Measurements from ENCODE around the gene SIGLEC15. TPM values are rescaled to one million over a fixed set of nuclear protein-coding genes. Genes with fewer than 3 reads are reported as not detected.

SIGLEC15 gene
- total and polyA plus RNA-seq, 2 experiments from 2014 or later: 0.30 to 1.5 TPM

DNA sequence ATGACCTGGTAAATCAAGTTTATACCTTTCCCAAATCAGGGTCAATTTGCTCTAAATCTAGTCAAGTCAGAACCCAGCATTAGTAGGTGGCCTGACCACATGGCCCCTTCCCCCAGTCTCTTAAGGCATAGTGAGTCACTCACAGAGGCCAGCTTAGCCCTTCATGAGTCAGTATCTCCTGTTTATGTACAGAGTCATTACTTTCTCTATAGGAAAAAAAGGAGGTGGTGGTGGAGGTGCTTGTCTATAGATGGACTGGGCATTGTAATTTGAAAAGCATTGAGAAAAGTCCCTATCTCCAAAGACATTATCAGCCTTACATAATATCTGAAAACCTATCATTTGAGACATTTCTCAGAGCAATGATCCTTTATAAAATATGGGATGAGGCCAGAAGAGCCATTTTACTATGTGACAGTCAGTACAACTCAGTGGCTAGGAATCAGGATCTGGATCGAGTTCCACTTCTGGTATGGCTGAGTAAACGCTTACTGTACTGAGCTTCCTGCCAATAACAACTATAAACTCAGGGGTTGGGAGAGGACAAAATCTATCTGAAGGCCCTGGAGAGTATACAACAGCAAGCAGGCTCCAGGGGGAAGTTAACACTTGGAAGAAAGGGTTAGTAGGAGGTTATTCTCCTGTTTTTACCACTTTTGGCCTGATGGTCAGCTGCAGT lies 22.5 kb upstream of the SIGLEC15 start:
- H3K36me3 ChIP-seq (replicated peaks; ENCODE audit: insufficient read depth, low read depth): no peaks in the 10 kb centered on the region
- no peak overlapping the region for H2AFZ ChIP-seq
- H3K9me2 ChIP-seq (replicated peaks; ENCODE audit: insufficient read depth): no peaks in the 10 kb centered on the region
- peaks cover 7% of the 10 kb centered on the region for H3K9me3 ChIP-seq (ENCODE audit: low read depth)
- 71% methylated on average over 2 of the region's 2 CpGs for WGBS (ENCODE audit: low lambda C conversion rate, missing lambda C conversion rate)
- H4K20me1 ChIP-seq (ENCODE audit: insufficient read depth, poor library complexity, severe bottlenecking): no peaks in the 10 kb centered on the region
- no peak overlapping the region for H3K4me2 ChIP-seq
- H3K79me2 ChIP-seq: no peaks in the 10 kb centered on the region
- H3K27me3 ChIP-seq: no peaks in the 10 kb centered on the region
- no peak overlapping the region for H3K4me3 ChIP-seq
- DNase-seq (ENCODE audit: low spot score): peak; percentile 78
- TF ChIP-seq EZH2 (IDR thresholded peaks at IDR 0.05; ENCODE audit: borderline replicate concordance) (no peak), EZH2phosphoT487 (IDR thresholded peaks at IDR 0.05; ENCODE audit: low read depth, severe bottlenecking, unreplicated experiment) (no peak)
- TF ChIP-seq, protein P1, sequence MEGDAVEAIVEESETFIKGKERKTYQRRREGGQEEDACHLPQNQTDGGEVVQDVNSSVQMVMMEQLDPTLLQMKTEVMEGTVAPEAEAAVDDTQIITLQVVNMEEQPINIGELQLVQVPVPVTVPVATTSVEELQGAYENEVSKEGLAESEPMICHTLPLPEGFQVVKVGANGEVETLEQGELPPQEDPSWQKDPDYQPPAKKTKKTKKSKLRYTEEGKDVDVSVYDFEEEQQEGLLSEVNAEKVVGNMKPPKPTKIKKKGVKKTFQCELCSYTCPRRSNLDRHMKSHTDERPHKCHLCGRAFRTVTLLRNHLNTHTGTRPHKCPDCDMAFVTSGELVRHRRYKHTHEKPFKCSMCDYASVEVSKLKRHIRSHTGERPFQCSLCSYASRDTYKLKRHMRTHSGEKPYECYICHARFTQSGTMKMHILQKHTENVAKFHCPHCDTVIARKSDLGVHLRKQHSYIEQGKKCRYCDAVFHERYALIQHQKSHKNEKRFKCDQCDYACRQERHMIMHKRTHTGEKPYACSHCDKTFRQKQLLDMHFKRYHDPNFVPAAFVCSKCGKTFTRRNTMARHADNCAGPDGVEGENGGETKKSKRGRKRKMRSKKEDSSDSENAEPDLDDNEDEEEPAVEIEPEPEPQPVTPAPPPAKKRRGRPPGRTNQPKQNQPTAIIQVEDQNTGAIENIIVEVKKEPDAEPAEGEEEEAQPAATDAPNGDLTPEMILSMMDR (IDR thresholded peaks at IDR 0.05; ENCODE audit: poor library complexity): no peak
- H3K4me1 ChIP-seq (ENCODE audit: insufficient read depth): no peaks in the 10 kb centered on the region
- H3K27ac ChIP-seq: peak overlapping the region; percentile 76

DNA sequence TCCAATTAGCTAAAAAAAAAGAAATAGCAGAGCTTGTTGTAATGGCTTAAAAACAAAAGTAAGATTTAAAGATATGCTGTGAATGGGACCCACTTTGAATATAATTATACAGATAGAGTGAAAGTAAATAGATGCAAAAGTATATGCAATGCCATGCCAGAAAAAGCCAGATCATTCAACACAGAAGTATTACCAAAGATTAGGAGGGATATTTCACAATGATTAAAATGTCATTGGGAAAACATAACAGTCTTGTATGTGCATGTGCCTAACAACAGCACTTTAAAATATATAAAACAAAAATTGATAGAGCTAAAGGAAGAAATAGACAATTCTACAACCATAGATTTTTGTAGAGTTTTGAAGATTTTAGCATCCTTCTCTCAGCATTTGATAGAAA lies 19.9 kb upstream of the SIGLEC15 start:
- H3K27ac ChIP-seq: no peak overlapping the region
- TF ChIP-seq, protein P1 (IDR thresholded peaks at IDR 0.05; ENCODE audit: poor library complexity): no peak
- TF ChIP-seq EZH2phosphoT487 (IDR thresholded peaks at IDR 0.05; ENCODE audit: low read depth, severe bottlenecking, unreplicated experiment) (no peak), EZH2 (IDR thresholded peaks at IDR 0.05; ENCODE audit: borderline replicate concordance) (no peak)
- no peak overlapping the region for H2AFZ ChIP-seq
- no peaks in the 10 kb centered on the region for H3K27me3 ChIP-seq
- no peak overlapping the region for H3K4me3 ChIP-seq
- peaks cover 7% of the 10 kb centered on the region for H3K9me3 ChIP-seq (ENCODE audit: low read depth)
- H3K4me2 ChIP-seq: no peak overlapping the region
- no peaks in the 10 kb centered on the region for H3K4me1 ChIP-seq (ENCODE audit: insufficient read depth)
- H3K36me3 ChIP-seq (replicated peaks; ENCODE audit: insufficient read depth, low read depth): no peaks in the 10 kb centered on the region
- no peak for DNase-seq (ENCODE audit: low spot score)
- H3K9me2 ChIP-seq (replicated peaks; ENCODE audit: insufficient read depth): no peaks in the 10 kb centered on the region
- H3K79me2 ChIP-seq: no peaks in the 10 kb centered on the region
- no peaks in the 10 kb centered on the region for H4K20me1 ChIP-seq (ENCODE audit: insufficient read depth, poor library complexity, severe bottlenecking)

DNA sequence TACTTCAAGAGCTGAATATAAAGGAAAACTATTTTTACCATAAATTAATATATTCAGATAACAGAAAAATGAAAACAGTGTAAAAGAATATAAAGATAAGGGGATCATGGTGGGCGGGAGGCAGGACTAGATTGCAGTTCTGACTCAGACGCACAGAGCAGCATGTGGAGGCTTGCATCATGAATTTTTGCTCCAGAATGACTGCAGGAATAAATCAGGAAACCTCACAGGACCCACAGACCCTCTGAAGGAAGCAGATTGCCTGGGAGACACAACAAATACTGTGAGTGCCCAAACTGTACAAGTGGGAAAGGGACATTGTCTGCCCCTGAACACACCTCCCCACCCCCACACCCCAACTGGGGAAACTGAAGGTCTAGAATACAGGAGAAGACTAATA lies 19.2 kb upstream of the SIGLEC15 start:
- TF ChIP-seq, protein P1 (IDR thresholded peaks at IDR 0.05; ENCODE audit: poor library complexity): no peak
- TF ChIP-seq EZH2phosphoT487 (IDR thresholded peaks at IDR 0.05; ENCODE audit: low read depth, severe bottlenecking, unreplicated experiment) (no peak), EZH2 (IDR thresholded peaks at IDR 0.05; ENCODE audit: borderline replicate concordance) (no peak)
- Histone ChIP-seq H3K4me3 (no peak overlapping the region), H4K20me1 (ENCODE audit: insufficient read depth, poor library complexity, severe bottlenecking) (no peaks in the 10 kb centered on the region), H3K4me2 (no peak overlapping the region), H3K9me2 (replicated peaks; ENCODE audit: insufficient read depth) (no peaks in the 10 kb centered on the region), H2AFZ (no peak overlapping the region), H3K36me3 (replicated peaks; ENCODE audit: insufficient read depth, low read depth) (no peaks in the 10 kb centered on the region), H3K4me1 (ENCODE audit: insufficient read depth) (no peaks in the 10 kb centered on the region), H3K27ac (peak overlapping the region; percentile 35), H3K27me3 (no peaks in the 10 kb centered on the region), H3K79me2 (no peaks in the 10 kb centered on the region), H3K9me3 (ENCODE audit: low read depth) (peaks cover 7% of the 10 kb centered on the region)
- WGBS (ENCODE audit: low lambda C conversion rate, missing lambda C conversion rate): 58% methylated on average over 2 of the region's 2 CpGs
- DNase-seq (ENCODE audit: low spot score): no peak

All from hepatocyte (in vitro differentiated cells).